GM12872 (cell line): ENCODE results near the gene FADS2.

Experiments used
- CTCF ChIP-seq: IDR thresholded peaks from 3 replicates; pipeline ENCODE4 v1.5.1; 2011; ENCODE audit warnings: low read depth, mild to moderate bottlenecking, low read length, moderate library complexity; ENCODE audit not compliant: insufficient read depth

The FADS2 gene

GRCh38 chr11:61827571-61828378, at the start of gene FADS2:
FADS2 (plus strand) TSS chr11:61828300; CDS start chr11:61828391, 91 bp downstream.
- 0 out of 3 replicates have a peak, but pooled peaks have one; percentile 21 for TF ChIP-seq CTCF

GRCh38 chr11:61778357-61778886, 49.7 kb upstream of the FADS2 start:
- TF ChIP-seq CTCF: no peak

- TF ChIP-seq CTCF: no peak
Measured at GRCh38 chr11:61778920-61779650, 49.0 kb upstream of the FADS2 start.

GRCh38 chr11:61779666-61780525, 48.2 kb upstream of the FADS2 start:
- no peak for TF ChIP-seq CTCF

- no peak for TF ChIP-seq CTCF
Measured at GRCh38 chr11:61780581-61781162, 47.4 kb upstream of the FADS2 start.

GRCh38 chr11:61781585-61781984, 46.5 kb upstream of the FADS2 start:
- no peak for TF ChIP-seq CTCF
